H9 (cell line): ENCODE measurements around the gene APBA2. TPM values are rescaled to one million over a fixed set of nuclear protein-coding genes. Genes with fewer than 3 reads are reported as not detected.

Source experiments
- DNase-seq: peaks from one replicate; pipeline ENCODE4 v3.0.0-alpha.2; 2017
- H2AFZ ChIP-seq: one replicate; pipeline ENCODE4 v1.6.1; 2013; ENCODE audit warnings: mild to moderate bottlenecking, low read length, control low read depth, moderate library complexity
- H2AK5ac ChIP-seq: 2 replicates; pipeline ENCODE4 v1.6.1; 2013; ENCODE audit warnings: low read length, control low read depth, mixed read lengths; ENCODE audit not compliant: insufficient read length
- H2BK120ac ChIP-seq: one replicate; pipeline ENCODE4 v1.6.1; 2013; ENCODE audit warnings: low read depth, mild to moderate bottlenecking, low read length, control low read depth, inconsistent platforms; ENCODE audit not compliant: poor library complexity, severe bottlenecking
- H2BK12ac ChIP-seq: 2 replicates; pipeline ENCODE4 v1.6.1; 2013; ENCODE audit warnings: low read length, control low read depth, mixed read lengths, low read depth; ENCODE audit not compliant: insufficient read length
- H2BK15ac ChIP-seq: 2 replicates; pipeline ENCODE4 v1.6.1; 2013; ENCODE audit warnings: low read depth, low read length, control low read depth
- H2BK20ac ChIP-seq: one replicate; pipeline ENCODE4 v1.6.1; 2013; ENCODE audit warnings: low read depth, mild to moderate bottlenecking, low read length, control low read depth, inconsistent platforms; ENCODE audit not compliant: poor library complexity, severe bottlenecking
- H2BK5ac ChIP-seq: 2 replicates; pipeline ENCODE4 v1.6.1; 2013; ENCODE audit warnings: low read length, control low read depth, mixed read lengths; ENCODE audit not compliant: insufficient read length
- H3K14ac ChIP-seq: 2 replicates; pipeline ENCODE4 v1.6.1; 2013; ENCODE audit warnings: low read length, control low read depth; ENCODE audit not compliant: insufficient read depth
- H3K18ac ChIP-seq: 2 replicates; pipeline ENCODE4 v1.6.1; 2013; ENCODE audit warnings: low read depth, mild to moderate bottlenecking, mixed read lengths, low read length, control low read depth; ENCODE audit not compliant: insufficient read length
- H3K23ac ChIP-seq: 2 replicates; pipeline ENCODE4 v1.6.1; 2013; ENCODE audit warnings: low read length, control low read depth, mixed read lengths, low read depth; ENCODE audit not compliant: insufficient read length
- H3K23me2 ChIP-seq: 2 replicates; pipeline ENCODE4 v1.6.1; 2013; ENCODE audit warnings: low read depth, mild to moderate bottlenecking, mixed read lengths, low read length, control low read depth; ENCODE audit not compliant: insufficient read length, poor library complexity, severe bottlenecking
- H3K27ac ChIP-seq: 2 replicates; pipeline ENCODE4 v1.5.1; 2013; ENCODE audit warnings: low read length, control low read depth, mixed read lengths, low read depth; ENCODE audit not compliant: insufficient read length
- H3K27me3 ChIP-seq: 2 replicates; pipeline ENCODE4 v1.6.1; 2013; ENCODE audit warnings: low read length, control low read depth, inconsistent platforms; ENCODE audit not compliant: insufficient read depth
- H3K4ac ChIP-seq: 2 replicates; pipeline ENCODE4 v1.6.1; 2013; ENCODE audit warnings: low read depth, mild to moderate bottlenecking, control low read depth, inconsistent platforms, low read length, moderate library complexity
- H3K4me1 ChIP-seq: 2 replicates; pipeline ENCODE4 v1.6.1; 2013; ENCODE audit warnings: low read length, control low read depth, inconsistent platforms; ENCODE audit not compliant: insufficient read depth
- H3K4me2 ChIP-seq: 2 replicates; pipeline ENCODE4 v1.6.1; 2013; ENCODE audit warnings: low read length, control low read depth, mixed read lengths; ENCODE audit not compliant: insufficient read length, insufficient read depth
- H3K56ac ChIP-seq: 2 replicates; pipeline ENCODE4 v1.6.1; 2013; ENCODE audit warnings: low read depth, mild to moderate bottlenecking, mixed read lengths, low read length, control low read depth; ENCODE audit not compliant: insufficient read length
- H3K79me1 ChIP-seq: 2 replicates; pipeline ENCODE4 v1.6.1; 2013; ENCODE audit warnings: low read depth, mild to moderate bottlenecking, moderate library complexity, low read length, control low read depth, inconsistent platforms; ENCODE audit not compliant: insufficient read depth, poor library complexity, severe bottlenecking
- H3K79me2 ChIP-seq: 2 replicates; pipeline ENCODE4 v1.6.1; 2013; ENCODE audit warnings: low read length, control low read depth, inconsistent platforms; ENCODE audit not compliant: insufficient read depth
- H3K9ac ChIP-seq: 2 replicates; pipeline ENCODE4 v1.6.1; 2013; ENCODE audit warnings: low read length, control low read depth, mixed read lengths; ENCODE audit not compliant: insufficient read length; ENCODE audit errors: extremely low read depth
- H3K9me3 ChIP-seq: one replicate; pipeline ENCODE4 v1.6.1; 2013; ENCODE audit warnings: low read depth, low read length, inconsistent platforms; ENCODE audit not compliant: control insufficient read depth
- H3T11ph ChIP-seq: one replicate; pipeline ENCODE4 v1.6.1; 2013; ENCODE audit warnings: mild to moderate bottlenecking, low read length, control low read depth, inconsistent platforms
- H4K20me1 ChIP-seq: one replicate; pipeline ENCODE4 v1.6.1; 2013; ENCODE audit not compliant: control insufficient read depth, insufficient read length, insufficient read depth
- H4K5ac ChIP-seq: 2 replicates; pipeline ENCODE4 v1.6.1; 2013; ENCODE audit warnings: low read depth, mild to moderate bottlenecking, mixed read lengths, low read length, control low read depth; ENCODE audit not compliant: insufficient read length
- H4K8ac ChIP-seq: replicated peaks from 2 replicates; pipeline ENCODE4 v1.6.1; 2013; ENCODE audit warnings: low read length, control low read depth, mixed read lengths, low read depth; ENCODE audit not compliant: insufficient read length
- H4K91ac ChIP-seq: 2 replicates; pipeline ENCODE4 v1.6.1; 2013; ENCODE audit warnings: low read depth, mild to moderate bottlenecking, moderate library complexity, mixed read lengths, low read length, control low read depth; ENCODE audit not compliant: insufficient read length
- H3K27ac Mint-ChIP-seq, 3 experiments: 2 replicates in 2 of 3; 3 replicates in 1 of 3; pipeline ENCODE4 v1.8.0; 2020 to 2021; ENCODE audit warnings: mixed read lengths in 3 of 3, mild to moderate bottlenecking in 1 of 3, moderate library complexity in 1 of 3
- H3K27me3 Mint-ChIP-seq: 2 replicates; pipeline ENCODE4 v1.8.0; 2021; ENCODE audit warnings: low read depth, mild to moderate bottlenecking, moderate library complexity, mixed read lengths
- H3K36me3 Mint-ChIP-seq, 3 experiments: 2 replicates in 2 of 3; 3 replicates in 1 of 3; pipeline ENCODE4 v1.8.0; 2020 to 2021; ENCODE audit warnings: low read depth in 3 of 3, mixed read lengths in 3 of 3; ENCODE audit not compliant: insufficient read depth in 1 of 3
- H3K4me1 Mint-ChIP-seq, 2 experiments: 2 replicates each; pipeline ENCODE4 v1.8.0; 2020; ENCODE audit warnings: mixed read lengths in 2 of 2
- H3K4me3 Mint-ChIP-seq, 2 experiments: 2 replicates in 1 of 2; 3 replicates in 1 of 2; pipeline ENCODE4 v1.8.0; 2020 to 2021; ENCODE audit warnings: mild to moderate bottlenecking in 2 of 2, mixed read lengths in 2 of 2, moderate library complexity in 1 of 2
- H3K9me3 Mint-ChIP-seq, 2 experiments: 2 replicates in 1 of 2; 3 replicates in 1 of 2; pipeline ENCODE4 v1.8.0; 2020; ENCODE audit warnings: mild to moderate bottlenecking in 2 of 2, mixed read lengths in 2 of 2, moderate library complexity in 1 of 2
- CTCF ChIP-seq: fragments of 200-600 bp; sonication (generic); conservative IDR thresholded peaks from 3 replicates; pipeline ENCODE4 v1.8.0; 2021; ENCODE audit warnings: antibody characterized with exemption, mild to moderate bottlenecking
- WGBS: extraction: QIAGEN DNeasy Blood & Tissue Kit; methylation state at CpG from one replicate; pipeline ENCODE4 v1.1.7; 2013; ENCODE audit warnings: missing lambda C conversion rate, low lambda C conversion rate, mixed read lengths; ENCODE audit not compliant: insufficient read length; ENCODE audit errors: extremely low coverage; 5-methylcytosine and 5-hydroxymethylcytosine counted together
- total RNA-seq: library from RNA; stranded (reverse); gene quantifications from 2 replicates; pipeline ENCODE4 v1.2.1, GENCODE V29; 2021

The APBA2 gene
- total RNA-seq, 1 experiment from 2014 or later = 14.3 TPM

DNA sequence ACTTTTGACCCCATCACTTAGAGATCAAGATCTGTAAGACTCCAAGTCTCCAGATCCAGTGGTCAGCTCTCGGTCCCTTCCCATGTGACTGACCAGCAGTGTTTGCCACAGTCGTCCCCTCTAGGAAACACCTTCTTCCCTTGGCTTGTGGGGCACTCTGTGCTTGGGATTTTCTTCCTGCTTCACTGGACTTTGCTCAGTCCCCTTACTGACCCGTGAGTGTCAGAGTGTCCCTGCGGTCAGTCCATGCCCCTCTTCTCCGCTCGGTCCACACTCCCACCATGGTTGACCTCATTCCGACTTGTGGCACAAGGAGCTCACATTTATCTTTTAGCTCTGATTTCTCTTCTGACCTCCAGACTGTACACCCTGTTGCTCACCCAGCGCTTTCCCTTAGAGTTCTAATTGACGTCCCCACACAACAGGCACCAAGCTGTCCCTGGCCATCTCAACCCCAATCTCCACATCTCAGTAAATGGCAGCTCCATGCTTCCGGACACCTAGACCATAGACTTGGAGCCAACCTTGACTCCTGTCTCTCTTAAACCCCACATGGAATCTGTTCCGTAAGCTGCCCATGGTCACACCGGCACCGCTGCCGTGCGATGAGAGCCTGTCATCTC is 67.9 kb downstream of the APBA2 start:
- peaks cover 2% of the 10 kb centered on the region; the same call in 1 of the 2 replicates for H3K27me3 Mint-ChIP-seq
- Histone ChIP-seq H3K4me2 (no peak overlapping the region), H2BK5ac (no peak overlapping the region), H3K14ac (no peak overlapping the region), H4K5ac (no peak overlapping the region), H3K79me1 (no peaks in the 10 kb centered on the region), H3K4me1 (peaks cover 7% of the 10 kb centered on the region; the same call in 1 of the 2 replicates), H3T11ph (no peak overlapping the region), H3K27ac (no peak overlapping the region), H2BK15ac (no peak overlapping the region), H2AK5ac (no peak overlapping the region), H4K20me1 (no peaks in the 10 kb centered on the region), H2BK12ac (no peak overlapping the region), H3K4ac (no peak overlapping the region), H3K9ac (no peak overlapping the region), H3K79me2 (no peaks in the 10 kb centered on the region), H2BK120ac (no peak overlapping the region), H3K18ac (no peak overlapping the region), H3K27me3 (no peaks in the 10 kb centered on the region), H3K23me2 (no peaks in the 10 kb centered on the region), H4K91ac (no peak overlapping the region), H3K56ac (no peak overlapping the region), H3K23ac (no peak overlapping the region), H3K9me3 (no peaks in the 10 kb centered on the region), H4K8ac (no peak overlapping the region), H2AFZ (no peak overlapping the region), H2BK20ac (no peak overlapping the region)
- H3K4me3 Mint-ChIP-seq = no peak overlapping the region
- H3K27ac Mint-ChIP-seq = no peak overlapping the region
- no CpG with 5 or more reads among the region's 15 CpGs for WGBS
- H3K36me3 Mint-ChIP-seq = no peaks in the 10 kb centered on the region; a peak in 2 of 7 replicates
- peak; percentile 12 for DNase-seq
- peaks cover 26 to 29% of the 10 kb centered on the region in 2 experiments for H3K4me1 Mint-ChIP-seq
- TF ChIP-seq CTCF = no peak
- H3K9me3 Mint-ChIP-seq = no peaks in the 10 kb centered on the region
